ENCODE results near the gene ARPC2.
A peak's percentile ranks its signal among the peaks of the same experiment; 100 is the strongest.
"Not testable (repeated sequence)": the region's sequence is repeated elsewhere in the genome, so short reads cannot be mapped to it uniquely, and the experiment has no call there.

The ARPC2 gene

GRCh38 chr2:218269900-218270720 is 53.1 kb downstream of the ARPC2 start, which contains the start of the genes AAMP and PNKD:
Gene AAMP, minus strand, starts transcription at chr2:218270137. Its CDS starts 51 bp downstream, at chr2:218270086.
Gene PNKD, plus strand, starts transcription at chr2:218270519. Its CDS starts 17 bp downstream, at chr2:218270536.
- peak within 1 kb of the TSS; percentile 90 to 99 for H3K27ac Mint-ChIP-seq
- ATAC-seq (peak; percentile 93), DNase-seq (peak; percentile 100)
- peak within 1 kb of the TSS; percentile 88 for H3K4me3 Mint-ChIP-seq
- no peaks in the 10 kb centered on the region for H3K27me3 Mint-ChIP-seq
- no peaks in the 10 kb centered on the region for H3K9me3 Mint-ChIP-seq
- peaks cover 62% of the 10 kb centered on the region for H3K4me1 Mint-ChIP-seq

GRCh38 chr2:218270721-218271486 is 53.9 kb downstream of the ARPC2 start:
- Mint-ChIP-seq H3K4me3 (peak overlapping the region; percentile 88), H3K27ac (peak overlapping the region; percentile 90 to 99), H3K27me3 (no peaks in the 10 kb centered on the region), H3K4me1 (peaks cover 54% of the 10 kb centered on the region), H3K9me3 (no peaks in the 10 kb centered on the region)
- DNase-seq (no peak), ATAC-seq (peak; percentile 0)

DNA sequence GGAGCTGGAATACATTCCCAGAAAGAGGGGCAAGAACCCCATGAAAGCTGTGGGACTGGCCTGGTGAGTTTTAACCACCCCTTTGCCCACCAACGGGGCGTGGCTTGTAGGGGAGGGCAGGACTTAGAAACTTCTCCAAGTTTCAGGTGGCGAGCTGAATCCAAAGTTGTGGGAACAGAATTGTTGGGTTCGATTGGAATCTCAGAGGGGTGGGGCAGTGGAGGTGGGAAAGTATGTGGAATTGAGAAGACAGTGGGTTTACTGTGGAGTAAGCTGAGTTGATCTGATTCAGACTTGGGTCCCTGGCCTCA is 54.5 kb downstream of the ARPC2 start:
- DNase-seq (no peak), ATAC-seq (no peak)
- Mint-ChIP-seq H3K27ac (peak overlapping the region in 1 of 2 donors; percentile 38), H3K4me1 (peaks cover 51% of the 10 kb centered on the region), H3K9me3 (no peaks in the 10 kb centered on the region), H3K4me3 (peak overlapping the region; percentile 88), H3K27me3 (no peaks in the 10 kb centered on the region)

DNA sequence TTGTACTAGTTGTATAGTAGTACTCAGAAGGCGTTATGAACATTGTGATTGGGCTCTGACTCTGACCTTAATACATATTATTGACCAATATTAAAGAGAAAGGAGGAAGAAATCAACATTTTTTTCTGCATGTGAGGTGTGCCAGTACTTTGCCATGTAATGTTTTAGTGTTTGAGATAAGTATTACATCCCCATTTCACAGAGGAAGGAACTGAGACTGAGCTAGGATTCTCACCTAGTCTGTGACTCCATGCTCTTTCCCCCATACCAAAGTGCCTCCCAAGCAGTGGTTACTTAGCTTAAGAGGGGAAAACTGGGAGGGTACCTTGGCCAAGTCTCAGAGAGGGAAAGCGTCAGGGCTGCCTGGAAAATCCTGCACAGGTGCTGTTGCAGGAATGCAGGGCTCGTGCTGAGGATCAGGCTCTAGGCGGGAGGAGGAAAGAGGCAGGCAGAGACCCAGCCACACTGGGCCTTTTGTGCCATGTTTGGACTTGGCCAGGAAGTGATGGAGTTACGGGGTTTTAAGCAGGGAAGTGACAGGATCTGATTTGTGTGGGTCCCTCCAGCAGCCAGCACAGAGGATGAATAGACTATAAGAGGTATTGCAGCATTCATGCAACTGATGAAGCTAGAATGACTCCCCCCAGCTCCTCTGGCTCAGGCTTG is 55.0 kb downstream of the ARPC2 start:
- ATAC-seq (no peak), DNase-seq (no peak)
- Mint-ChIP-seq H3K27ac (peak overlapping the region in 1 of 2 donors; percentile 74), H3K4me1 (peaks cover 51% of the 10 kb centered on the region), H3K9me3 (no peaks in the 10 kb centered on the region), H3K27me3 (no peaks in the 10 kb centered on the region), H3K4me3 (peak overlapping the region; percentile 88)

- ATAC-seq (peak; percentile 36), DNase-seq (peak; percentile 66 to 78)
- no peaks in the 10 kb centered on the region for H3K9me3 Mint-ChIP-seq
- H3K27me3 Mint-ChIP-seq, result no peaks in the 10 kb centered on the region
- no peak overlapping the region for H3K4me3 Mint-ChIP-seq
- peak overlapping the region in 1 of 2 donors; percentile 42 for H3K27ac Mint-ChIP-seq
- peaks cover 47% of the 10 kb centered on the region for H3K4me1 Mint-ChIP-seq
Measured at GRCh38 chr2:218272531-218273212, 55.7 kb downstream of the ARPC2 start.

GRCh38 chr2:218273214-218273907 is 56.4 kb downstream of the ARPC2 start:
- not testable (repeated sequence) for H3K9me3 Mint-ChIP-seq, H3K4me3 Mint-ChIP-seq, ATAC-seq, DNase-seq, H3K27me3 Mint-ChIP-seq
- peak overlapping the region in 1 of 2 donors; percentile 77 for H3K27ac Mint-ChIP-seq
- H3K4me1 Mint-ChIP-seq, result peaks cover 48% of the 10 kb centered on the region

- H3K4me1 Mint-ChIP-seq, result peaks cover 48% of the 10 kb centered on the region
- ATAC-seq, result no peak
- peak overlapping the region in 1 of 2 donors; percentile 77 for H3K27ac Mint-ChIP-seq
- no peak overlapping the region for H3K4me3 Mint-ChIP-seq
- H3K9me3 Mint-ChIP-seq, result no peaks in the 10 kb centered on the region
- no peaks in the 10 kb centered on the region for H3K27me3 Mint-ChIP-seq
- DNase-seq, result no peak
Measured at GRCh38 chr2:218273908-218274249, 56.9 kb downstream of the ARPC2 start.

GRCh38 chr2:218274586-218274985 is 57.6 kb downstream of the ARPC2 start:
- DNase-seq, result no peak
- H3K27ac Mint-ChIP-seq, result peak overlapping the region; percentile 50 to 72

GRCh38 chr2:218275371-218276072 is 58.5 kb downstream of the ARPC2 start:
- Mint-ChIP-seq H3K9me3 (no peaks in the 10 kb centered on the region), H3K27me3 (no peaks in the 10 kb centered on the region), H3K4me1 (peaks cover 42% of the 10 kb centered on the region), H3K4me3 (no peak overlapping the region), H3K27ac (peak overlapping the region in 1 of 2 donors; percentile 37)
- DNase-seq, result no peak
- no peak for ATAC-seq

More at GRCh38 chr2:218274586-218274985, 57.6 kb downstream of the ARPC2 start:
- ATAC-seq, result no peak
- H3K27me3 Mint-ChIP-seq, result no peaks in the 10 kb centered on the region
- H3K9me3 Mint-ChIP-seq, result no peaks in the 10 kb centered on the region
- no peak overlapping the region for H3K4me3 Mint-ChIP-seq
- H3K4me1 Mint-ChIP-seq, result peaks cover 42% of the 10 kb centered on the region

DNA sequence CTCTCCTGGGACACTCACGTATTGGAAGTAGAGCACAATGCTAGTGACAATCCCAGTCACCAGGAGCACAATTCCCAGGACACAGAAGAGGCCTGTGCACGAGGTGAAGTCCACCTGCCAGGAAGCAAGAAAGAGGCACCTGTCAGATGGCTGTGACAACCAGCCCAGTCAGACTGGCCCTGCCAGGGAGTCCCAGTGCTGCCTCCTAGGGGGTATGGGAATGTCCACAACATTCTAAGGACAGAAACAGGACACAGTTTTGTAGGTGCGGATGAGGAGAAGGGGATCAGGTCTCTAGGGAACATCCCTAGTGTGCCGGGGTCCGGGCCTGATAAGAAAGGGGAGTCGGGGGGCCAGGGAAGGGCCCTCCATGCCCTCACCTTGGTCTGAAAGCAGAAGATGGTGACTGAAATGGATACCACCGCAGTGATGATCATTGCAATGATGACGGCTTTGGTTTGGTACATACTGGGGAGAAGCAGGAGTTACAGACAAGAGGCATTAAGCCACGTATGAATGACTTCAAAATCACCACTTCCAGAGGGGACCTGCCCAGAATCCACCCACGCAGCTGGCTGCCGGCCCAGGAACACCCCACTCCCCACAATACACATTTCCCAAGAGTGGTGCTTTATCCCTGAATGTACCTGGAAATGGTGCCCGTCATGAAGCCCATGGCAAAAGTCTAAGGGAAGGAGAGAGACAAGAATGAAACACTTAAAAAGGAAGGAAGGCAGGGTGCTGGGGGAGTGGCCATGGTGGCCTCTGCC is 60.2 kb downstream of the ARPC2 start:
- H3K4me1 Mint-ChIP-seq, result peaks cover 34% of the 10 kb centered on the region
- no peaks in the 10 kb centered on the region for H3K27me3 Mint-ChIP-seq
- no peak for DNase-seq
- H3K27ac Mint-ChIP-seq, result peak overlapping the region in 1 of 2 donors; percentile 73
- H3K9me3 Mint-ChIP-seq, result no peaks in the 10 kb centered on the region
- H3K4me3 Mint-ChIP-seq, result no peak overlapping the region
- no peak for ATAC-seq

- ATAC-seq (no peak), DNase-seq (no peak)
- no peaks in the 10 kb centered on the region for H3K9me3 Mint-ChIP-seq
- H3K27ac Mint-ChIP-seq, result peak overlapping the region in 1 of 2 donors; percentile 71
- H3K27me3 Mint-ChIP-seq, result no peaks in the 10 kb centered on the region
- no peak overlapping the region for H3K4me3 Mint-ChIP-seq
- H3K4me1 Mint-ChIP-seq, result peaks cover 34% of the 10 kb centered on the region
Measured at GRCh38 chr2:218277921-218278320, 60.9 kb downstream of the ARPC2 start.

DNA sequence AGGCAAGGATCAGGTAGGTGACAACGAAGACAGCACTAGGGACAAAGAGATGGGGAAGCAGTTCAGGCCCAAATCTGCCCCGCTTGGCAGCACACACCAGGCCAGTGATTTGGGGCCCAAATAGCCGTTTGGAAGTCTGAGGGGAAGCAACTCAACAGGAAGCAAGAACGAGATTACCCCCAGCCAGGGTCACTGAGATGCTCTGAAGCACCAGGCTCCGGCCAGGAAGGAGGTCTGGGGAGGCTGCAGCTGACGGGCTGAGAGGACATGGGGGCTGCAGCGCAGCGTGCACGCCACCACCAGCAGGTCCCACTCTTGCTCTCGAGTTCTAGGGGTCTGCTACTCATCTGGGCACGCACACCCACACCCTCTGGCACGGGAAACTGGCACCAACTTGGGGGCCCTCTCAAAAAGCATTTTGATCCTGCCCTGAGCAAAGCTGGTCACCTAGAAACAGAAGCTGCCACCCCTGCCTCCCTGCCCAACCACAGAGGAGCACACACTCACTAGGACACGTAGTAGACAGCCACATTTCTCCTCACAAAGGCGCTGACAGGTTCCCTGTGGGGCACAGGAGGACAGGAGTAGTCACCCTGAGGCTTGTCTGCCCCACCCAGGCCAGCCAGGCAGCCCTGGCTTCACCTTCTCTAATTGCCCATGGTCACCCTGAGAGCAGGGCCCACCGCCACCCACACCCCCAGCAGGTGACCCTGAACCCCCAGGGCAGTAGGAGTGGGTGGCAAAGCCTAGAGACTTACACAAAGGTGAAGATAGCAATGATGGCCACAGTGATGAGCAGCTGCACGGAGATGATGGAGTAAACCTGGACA is 61.8 kb downstream of the ARPC2 start:
- H3K27ac Mint-ChIP-seq, result peak overlapping the region in 1 of 2 donors; percentile 55
- no peaks in the 10 kb centered on the region for H3K9me3 Mint-ChIP-seq
- no peaks in the 10 kb centered on the region for H3K27me3 Mint-ChIP-seq
- ATAC-seq (no peak), DNase-seq (no peak)
- no peak overlapping the region for H3K4me3 Mint-ChIP-seq
- peaks cover 38% of the 10 kb centered on the region for H3K4me1 Mint-ChIP-seq

DNA sequence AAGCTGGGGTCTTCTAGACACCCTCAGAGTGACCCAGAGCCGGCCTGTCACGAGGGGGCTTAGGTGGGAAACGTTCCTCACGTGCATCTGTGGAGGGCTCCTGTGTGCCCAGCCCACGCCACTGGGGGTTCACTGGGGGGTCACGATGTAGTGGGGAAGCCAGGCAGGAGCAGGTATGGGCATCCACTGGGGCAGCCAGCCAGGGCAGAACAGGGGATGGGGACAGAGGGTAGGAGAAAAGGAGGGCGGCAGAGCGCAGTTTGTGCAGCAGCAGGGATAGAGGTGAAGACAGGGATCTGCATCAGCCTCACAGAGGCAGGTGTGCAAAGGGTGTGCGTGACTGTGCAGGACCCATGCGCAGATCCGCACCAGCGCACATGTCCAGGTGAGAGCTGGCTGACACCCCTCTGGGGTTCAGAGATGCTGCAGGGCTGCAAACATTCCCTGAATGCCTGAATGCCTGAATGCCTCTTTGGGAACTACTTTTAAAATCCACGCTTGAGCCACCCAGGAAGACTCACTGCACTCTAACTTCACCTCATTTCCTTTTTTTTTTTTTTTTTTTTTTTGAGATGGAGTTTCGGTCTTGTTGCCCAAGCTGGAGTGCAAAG is 63.4 kb downstream of the ARPC2 start:
- Mint-ChIP-seq H3K4me3 (no peak overlapping the region), H3K27ac (no peak overlapping the region), H3K9me3 (no peaks in the 10 kb centered on the region), H3K4me1 (peaks cover 52% of the 10 kb centered on the region), H3K27me3 (no peaks in the 10 kb centered on the region)
- no peak for DNase-seq
- no peak for ATAC-seq
